ENCODE data around the gene ANKRD49.
A peak's percentile ranks its signal among the peaks of the same experiment; 100 is the strongest.

Gene ANKRD49

GRCh38 chr11:94516725-94517124 lies 22.9 kb downstream of the ANKRD49 start:
- Histone ChIP-seq H3K9me3 (replicated peaks; ENCODE audit: insufficient read depth, low read length) (no peaks in the 10 kb centered on the region), H3K4me3 (ENCODE audit: low read length) (no peak overlapping the region), H3K9me2 (replicated peaks; ENCODE audit: insufficient read depth, low read length) (no peaks in the 10 kb centered on the region), H3K27ac (ENCODE audit: low read length) (no peak overlapping the region), H3K4me1 (ENCODE audit: low read length) (no peaks in the 10 kb centered on the region), H3K36me3 (replicated peaks; ENCODE audit: insufficient read depth, low read length) (no peaks in the 10 kb centered on the region), H3K4me2 (ENCODE audit: low read depth, low read length) (no peak overlapping the region), H2AFZ (ENCODE audit: low read length) (no peak overlapping the region), H4K20me1 (ENCODE audit: insufficient read depth, low read length) (no peaks in the 10 kb centered on the region), H3K79me2 (ENCODE audit: low read length) (no peaks in the 10 kb centered on the region), H3F3A (ENCODE audit: insufficient read depth, low read length) (no peaks in the 10 kb centered on the region), H3K9ac (ENCODE audit: low read length) (no peak overlapping the region), H3K27me3 (replicated peaks; ENCODE audit: insufficient read depth, low read length) (no peaks in the 10 kb centered on the region)
- DNase-seq, result no peak
- TF ChIP-seq EZH2 (optimal IDR thresholded peaks at IDR 0.05; ENCODE audit: low read depth, low read length) (no peak), EZH2phosphoT487 (IDR thresholded peaks at IDR 0.05; ENCODE audit: low read length) (no peak)

- Histone ChIP-seq H3K9me2 (replicated peaks; ENCODE audit: insufficient read depth, low read length) (no peaks in the 10 kb centered on the region), H3K27ac (ENCODE audit: low read length) (no peak overlapping the region), H3K79me2 (ENCODE audit: low read length) (no peaks in the 10 kb centered on the region), H3K4me3 (ENCODE audit: low read length) (no peak overlapping the region), H2AFZ (ENCODE audit: low read length) (no peak overlapping the region), H3K27me3 (replicated peaks; ENCODE audit: insufficient read depth, low read length) (no peaks in the 10 kb centered on the region), H3F3A (ENCODE audit: insufficient read depth, low read length) (no peaks in the 10 kb centered on the region), H3K9ac (ENCODE audit: low read length) (no peak overlapping the region), H3K4me1 (ENCODE audit: low read length) (no peaks in the 10 kb centered on the region), H4K20me1 (ENCODE audit: insufficient read depth, low read length) (no peaks in the 10 kb centered on the region), H3K9me3 (replicated peaks; ENCODE audit: insufficient read depth, low read length) (no peaks in the 10 kb centered on the region), H3K36me3 (replicated peaks; ENCODE audit: insufficient read depth, low read length) (no peaks in the 10 kb centered on the region), H3K4me2 (ENCODE audit: low read depth, low read length) (no peak overlapping the region)
- TF ChIP-seq EZH2phosphoT487 (IDR thresholded peaks at IDR 0.05; ENCODE audit: low read length), result no peak
- TF ChIP-seq EZH2 (optimal IDR thresholded peaks at IDR 0.05; ENCODE audit: low read depth, low read length), result no peak
- TF ChIP-seq CTCF (IDR thresholded peaks at IDR 0.05; ENCODE audit: low read length), result no peak
- DNase-seq, result no peak
These were observed 24.5 kb downstream of the ANKRD49 start for GRCh38 chr11:94518300-94518699.

GRCh38 chr11:94519478-94520084 lies 25.8 kb downstream of the ANKRD49 start:
- no peaks in the 10 kb centered on the region for H3K79me2 ChIP-seq (ENCODE audit: low read length)
- no peak overlapping the region for H3K4me2 ChIP-seq (ENCODE audit: low read depth, low read length)
- no peak overlapping the region for H2AFZ ChIP-seq (ENCODE audit: low read length)
- peaks cover 6% of the 10 kb centered on the region; the same call in 1 of the 2 replicates for H3F3A ChIP-seq (ENCODE audit: insufficient read depth, low read length)
- no peaks in the 10 kb centered on the region for H3K27me3 ChIP-seq (replicated peaks; ENCODE audit: insufficient read depth, low read length)
- H3K4me3 ChIP-seq (ENCODE audit: low read length), result no peak overlapping the region
- no peak for TF ChIP-seq EZH2phosphoT487 (IDR thresholded peaks at IDR 0.05; ENCODE audit: low read length)
- peak; percentile 61 for TF ChIP-seq CTCF (IDR thresholded peaks at IDR 0.05; ENCODE audit: low read length)
- no peak for TF ChIP-seq EZH2 (optimal IDR thresholded peaks at IDR 0.05; ENCODE audit: low read depth, low read length)
- no peaks in the 10 kb centered on the region for H4K20me1 ChIP-seq (ENCODE audit: insufficient read depth, low read length)
- no peaks in the 10 kb centered on the region for H3K9me3 ChIP-seq (replicated peaks; ENCODE audit: insufficient read depth, low read length)
- peaks cover 10% of the 10 kb centered on the region for H3K4me1 ChIP-seq (ENCODE audit: low read length)
- H3K9me2 ChIP-seq (replicated peaks; ENCODE audit: insufficient read depth, low read length), result no peaks in the 10 kb centered on the region
- H3K36me3 ChIP-seq (replicated peaks; ENCODE audit: insufficient read depth, low read length), result no peaks in the 10 kb centered on the region
- H3K27ac ChIP-seq (ENCODE audit: low read length), result no peak overlapping the region
- H3K9ac ChIP-seq (ENCODE audit: low read length), result no peak overlapping the region
- peak; percentile 54 for DNase-seq

GRCh38 chr11:94521684-94522083 lies 27.9 kb downstream of the ANKRD49 start:
- Histone ChIP-seq H3K27ac (ENCODE audit: low read length) (no peak overlapping the region), H3F3A (ENCODE audit: insufficient read depth, low read length) (peaks cover 7% of the 10 kb centered on the region; the same call in 1 of the 2 replicates), H3K4me3 (ENCODE audit: low read length) (no peak overlapping the region), H2AFZ (ENCODE audit: low read length) (no peak overlapping the region), H3K36me3 (replicated peaks; ENCODE audit: insufficient read depth, low read length) (no peaks in the 10 kb centered on the region), H3K9me2 (replicated peaks; ENCODE audit: insufficient read depth, low read length) (no peaks in the 10 kb centered on the region), H3K9ac (ENCODE audit: low read length) (no peak overlapping the region), H3K4me2 (ENCODE audit: low read depth, low read length) (no peak overlapping the region), H3K79me2 (ENCODE audit: low read length) (no peaks in the 10 kb centered on the region), H4K20me1 (ENCODE audit: insufficient read depth, low read length) (no peaks in the 10 kb centered on the region), H3K27me3 (replicated peaks; ENCODE audit: insufficient read depth, low read length) (no peaks in the 10 kb centered on the region), H3K9me3 (replicated peaks; ENCODE audit: insufficient read depth, low read length) (no peaks in the 10 kb centered on the region), H3K4me1 (ENCODE audit: low read length) (peaks cover 13% of the 10 kb centered on the region)
- TF ChIP-seq EZH2 (optimal IDR thresholded peaks at IDR 0.05; ENCODE audit: low read depth, low read length), result no peak
- peak; percentile 29; the same call in 1 of the 2 replicates for TF ChIP-seq CTCF (IDR thresholded peaks at IDR 0.05; ENCODE audit: low read length)
- no peak for TF ChIP-seq EZH2phosphoT487 (IDR thresholded peaks at IDR 0.05; ENCODE audit: low read length)
- no peak for DNase-seq
